Thyroid gland (tissue), 4 donors: ENCODE data around the gene SYAP1.
"Not testable (repeated sequence)": the region's sequence is repeated elsewhere in the genome, so short reads cannot be mapped to it uniquely, and the experiment has no call there.

Source experiments
- POLR2A ChIP-seq, 2 donors: fragments of 450-650 bp; IDR thresholded peaks; one replicate each; pipeline ENCODE4 v1.6.1; 2017; ENCODE audit warnings: antibody characterized with exemption in 2 of 2, mild to moderate bottlenecking in 2 of 2, moderate library complexity in 1 of 2
- TF ChIP-seq, protein P1 (sequence below), 6 experiments: fragments of 200-600 bp in 3 of 6; fragments of 450-650 bp in 3 of 6; sonication (generic) in 3 of 6; IDR thresholded peaks; one replicate each; pipeline ENCODE4 v1.5.1; 2016 to 2019; ENCODE audit warnings: antibody characterized with exemption in 6 of 6, mild to moderate bottlenecking in 2 of 6, inconsistent platforms in 1 of 6, moderate library complexity in 1 of 6

DNA sequence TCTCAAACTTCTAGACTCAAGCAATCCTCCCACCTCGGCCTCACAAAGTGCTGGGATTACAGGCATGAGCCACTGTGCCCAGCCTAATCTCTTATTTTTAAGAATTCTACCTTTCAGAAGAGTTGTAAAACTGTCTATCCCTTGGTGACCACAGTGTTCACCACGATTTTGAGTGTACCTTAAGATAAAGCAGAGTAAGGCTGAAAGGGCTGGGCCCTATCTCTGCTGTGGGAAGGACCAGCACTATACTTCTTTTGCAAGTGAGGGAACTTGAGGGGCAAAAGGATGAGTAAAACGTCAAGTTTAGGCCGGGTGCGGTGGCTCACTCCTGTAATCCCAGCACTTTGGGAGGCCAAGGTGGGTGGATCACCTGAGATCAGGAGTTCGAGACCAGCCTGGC lies 3.0 kb upstream of the SYAP1 start:
- TF ChIP-seq POLR2A (IDR thresholded peaks at IDR 0.05): not testable (repeated sequence)
- TF ChIP-seq, protein P1, sequence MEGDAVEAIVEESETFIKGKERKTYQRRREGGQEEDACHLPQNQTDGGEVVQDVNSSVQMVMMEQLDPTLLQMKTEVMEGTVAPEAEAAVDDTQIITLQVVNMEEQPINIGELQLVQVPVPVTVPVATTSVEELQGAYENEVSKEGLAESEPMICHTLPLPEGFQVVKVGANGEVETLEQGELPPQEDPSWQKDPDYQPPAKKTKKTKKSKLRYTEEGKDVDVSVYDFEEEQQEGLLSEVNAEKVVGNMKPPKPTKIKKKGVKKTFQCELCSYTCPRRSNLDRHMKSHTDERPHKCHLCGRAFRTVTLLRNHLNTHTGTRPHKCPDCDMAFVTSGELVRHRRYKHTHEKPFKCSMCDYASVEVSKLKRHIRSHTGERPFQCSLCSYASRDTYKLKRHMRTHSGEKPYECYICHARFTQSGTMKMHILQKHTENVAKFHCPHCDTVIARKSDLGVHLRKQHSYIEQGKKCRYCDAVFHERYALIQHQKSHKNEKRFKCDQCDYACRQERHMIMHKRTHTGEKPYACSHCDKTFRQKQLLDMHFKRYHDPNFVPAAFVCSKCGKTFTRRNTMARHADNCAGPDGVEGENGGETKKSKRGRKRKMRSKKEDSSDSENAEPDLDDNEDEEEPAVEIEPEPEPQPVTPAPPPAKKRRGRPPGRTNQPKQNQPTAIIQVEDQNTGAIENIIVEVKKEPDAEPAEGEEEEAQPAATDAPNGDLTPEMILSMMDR (IDR thresholded peaks at IDR 0.05): not testable (repeated sequence)
